ENCODE results near the gene AP2A2. TPM values are rescaled to one million over a fixed set of nuclear protein-coding genes. Genes with fewer than 3 reads are reported as not detected.

Gene AP2A2
- total and polyA plus RNA-seq, 2 donors (not counting 1 experiment from before 2014, with no cell fraction given): 53.1 to 57.0 TPM

DNA sequence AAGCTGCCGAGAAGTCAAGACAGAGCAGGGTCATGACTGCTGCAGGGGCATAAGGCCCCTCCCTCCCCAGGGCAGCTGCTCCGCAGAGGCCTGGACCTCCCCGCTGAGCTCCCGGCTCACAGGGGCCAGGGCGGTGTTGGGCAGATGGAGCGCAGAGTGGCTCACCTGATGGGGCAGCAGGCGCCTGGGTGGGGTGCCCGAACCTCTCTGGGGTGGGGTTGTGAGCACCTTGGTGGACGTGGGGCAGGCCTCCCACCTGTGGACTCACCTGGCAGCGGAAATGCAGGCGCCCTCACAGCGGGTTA is 87.9 kb downstream of the AP2A2 start:
- Mint-ChIP-seq H3K4me1 (no peaks in the 10 kb centered on the region), H3K27ac (no peak overlapping the region), H3K27me3 (no peaks in the 10 kb centered on the region), H3K9me3 (ENCODE audit: insufficient read depth) (peaks cover 4% of the 10 kb centered on the region), H3K4me3 (no peak overlapping the region)
- Histone ChIP-seq H3K9ac (ENCODE audit: low read length) (no peak overlapping the region), H3K36me3 (replicated peaks in 1 of 2; ENCODE audit: control extremely low read depth in 1 of 2, control insufficient read depth in 1 of 2, extremely low read depth in 1 of 2, insufficient read depth in 2 of 2, low read length in 1 of 2) (peaks cover 0 to 22% of the 10 kb centered on the region in 2 experiments), H3K4me2 (replicated peaks; ENCODE audit: low read depth, low read length, poor library complexity, severe bottlenecking) (no peak overlapping the region), H3K9me3 (ENCODE audit: control extremely low read depth in 1 of 3, control insufficient read depth in 2 of 3, insufficient read depth in 1 of 3, low read length in 2 of 3) (no peaks in the 10 kb centered on the region), H3K4me3 (ENCODE audit: control extremely low read depth in 1 of 5, extremely low read depth in 1 of 5, insufficient read depth in 1 of 5, low read depth in 2 of 5, low read length in 4 of 5) (no peak overlapping the region), H3K27ac (ENCODE audit: low read length in 2 of 2) (no peak overlapping the region), H3K4me1 (ENCODE audit: control insufficient read depth in 2 of 2, insufficient read depth in 2 of 2, low read length in 2 of 2) (no peaks in the 10 kb centered on the region), H3K79me2 (ENCODE audit: control insufficient read depth, insufficient read depth, low read length) (peaks cover 16% of the 10 kb centered on the region), H2AFZ (ENCODE audit: insufficient read depth, low read depth, low read length, poor library complexity, severe bottlenecking) (no peak overlapping the region), H4K20me1 (ENCODE audit: control insufficient read depth, insufficient read depth, low read length, poor library complexity, severe bottlenecking) (no peaks in the 10 kb centered on the region), H3K27me3 (replicated peaks in 1 of 4; ENCODE audit: control extremely low read depth in 1 of 4, control insufficient read depth in 3 of 4, insufficient read depth in 4 of 4, low read length in 3 of 4) (no peaks in the 10 kb centered on the region)
- TF ChIP-seq, protein P1, sequence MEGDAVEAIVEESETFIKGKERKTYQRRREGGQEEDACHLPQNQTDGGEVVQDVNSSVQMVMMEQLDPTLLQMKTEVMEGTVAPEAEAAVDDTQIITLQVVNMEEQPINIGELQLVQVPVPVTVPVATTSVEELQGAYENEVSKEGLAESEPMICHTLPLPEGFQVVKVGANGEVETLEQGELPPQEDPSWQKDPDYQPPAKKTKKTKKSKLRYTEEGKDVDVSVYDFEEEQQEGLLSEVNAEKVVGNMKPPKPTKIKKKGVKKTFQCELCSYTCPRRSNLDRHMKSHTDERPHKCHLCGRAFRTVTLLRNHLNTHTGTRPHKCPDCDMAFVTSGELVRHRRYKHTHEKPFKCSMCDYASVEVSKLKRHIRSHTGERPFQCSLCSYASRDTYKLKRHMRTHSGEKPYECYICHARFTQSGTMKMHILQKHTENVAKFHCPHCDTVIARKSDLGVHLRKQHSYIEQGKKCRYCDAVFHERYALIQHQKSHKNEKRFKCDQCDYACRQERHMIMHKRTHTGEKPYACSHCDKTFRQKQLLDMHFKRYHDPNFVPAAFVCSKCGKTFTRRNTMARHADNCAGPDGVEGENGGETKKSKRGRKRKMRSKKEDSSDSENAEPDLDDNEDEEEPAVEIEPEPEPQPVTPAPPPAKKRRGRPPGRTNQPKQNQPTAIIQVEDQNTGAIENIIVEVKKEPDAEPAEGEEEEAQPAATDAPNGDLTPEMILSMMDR (IDR thresholded peaks at IDR 0.05): no peak
- intact Hi-C loops (cut with micrococcal nuclease): no loop called here
- ChIA-PET CTCF (no interaction called here), POLR2A (no interaction called here)
- ATAC-seq (ENCODE audit: low read depth) (no peak), DNase-seq (no peak)
- WGBS (ENCODE audit: insufficient coverage): 96% methylated on average over 10 of the region's 12 CpGs

DNA sequence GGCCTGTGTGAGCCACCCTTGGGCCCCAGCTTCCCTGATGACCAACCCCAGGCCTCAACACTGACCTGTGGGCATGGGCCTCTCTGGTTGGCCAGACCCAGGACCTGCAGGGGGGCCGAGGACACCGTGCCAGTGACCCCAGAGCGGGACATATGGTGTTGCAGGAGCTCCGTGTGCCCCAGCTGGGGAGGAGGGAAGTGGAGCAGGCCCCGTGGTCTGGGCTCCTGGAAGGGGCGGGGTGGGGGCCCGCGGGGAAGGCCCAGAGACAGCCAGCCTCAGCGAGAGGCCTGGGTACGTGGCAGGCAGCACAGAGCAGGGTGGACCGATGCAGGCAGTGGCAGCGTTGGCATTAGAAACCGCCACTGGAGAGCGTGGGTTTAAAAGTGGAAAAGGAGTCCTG is 88.6 kb downstream of the AP2A2 start:
- intact Hi-C loops (cut with micrococcal nuclease): no loop called here
- H3K27me3 ChIP-seq (replicated peaks in 1 of 4; ENCODE audit: control extremely low read depth in 1 of 4, control insufficient read depth in 3 of 4, insufficient read depth in 4 of 4, low read length in 3 of 4): no peaks in the 10 kb centered on the region
- no peak overlapping the region for H3K4me2 ChIP-seq (replicated peaks; ENCODE audit: low read depth, low read length, poor library complexity, severe bottlenecking)
- H3K4me1 Mint-ChIP-seq: no peaks in the 10 kb centered on the region
- no peaks in the 10 kb centered on the region for H3K9me3 ChIP-seq (ENCODE audit: control extremely low read depth in 1 of 3, control insufficient read depth in 2 of 3, insufficient read depth in 1 of 3, low read length in 2 of 3)
- peaks cover 4% of the 10 kb centered on the region for H3K9me3 Mint-ChIP-seq (ENCODE audit: insufficient read depth)
- peaks cover 16% of the 10 kb centered on the region for H3K79me2 ChIP-seq (ENCODE audit: control insufficient read depth, insufficient read depth, low read length)
- no peaks in the 10 kb centered on the region for H3K4me1 ChIP-seq (ENCODE audit: control insufficient read depth in 2 of 2, insufficient read depth in 2 of 2, low read length in 2 of 2)
- H3K27ac ChIP-seq (ENCODE audit: low read length in 2 of 2): no peak overlapping the region
- no peak overlapping the region for H3K9ac ChIP-seq (ENCODE audit: low read length)
- ChIA-PET CTCF (no interaction called here), POLR2A (no interaction called here)
- no peak overlapping the region for H3K4me3 ChIP-seq (ENCODE audit: control extremely low read depth in 1 of 5, extremely low read depth in 1 of 5, insufficient read depth in 1 of 5, low read depth in 2 of 5, low read length in 4 of 5)
- no peaks in the 10 kb centered on the region for H3K27me3 Mint-ChIP-seq
- H3K4me3 Mint-ChIP-seq: no peak overlapping the region
- peaks cover 0 to 22% of the 10 kb centered on the region in 2 experiments for H3K36me3 ChIP-seq (replicated peaks in 1 of 2; ENCODE audit: control extremely low read depth in 1 of 2, control insufficient read depth in 1 of 2, extremely low read depth in 1 of 2, insufficient read depth in 2 of 2, low read length in 1 of 2)
- no peak overlapping the region for H2AFZ ChIP-seq (ENCODE audit: insufficient read depth, low read depth, low read length, poor library complexity, severe bottlenecking)
- 89% methylated on average over 14 of the region's 14 CpGs for WGBS (ENCODE audit: insufficient coverage)
- no peak for TF ChIP-seq EZH2 (IDR thresholded peaks at IDR 0.05; ENCODE audit: borderline replicate concordance, insufficient read depth, low read depth, low read length, poor library complexity, severe bottlenecking)
- TF ChIP-seq, protein P1 (IDR thresholded peaks at IDR 0.05): no peak
- no peaks in the 10 kb centered on the region for H4K20me1 ChIP-seq (ENCODE audit: control insufficient read depth, insufficient read depth, low read length, poor library complexity, severe bottlenecking)
- H3K27ac Mint-ChIP-seq: no peak overlapping the region
- DNase-seq (no peak), ATAC-seq (ENCODE audit: low read depth) (no peak)

Measured in B cell (primary cell).